OCI-LY3 (cell line): ENCODE data around the gene VIPR2.

Source experiments
- EZH2phosphoT487 ChIP-seq: fragments of 200-600 bp; shearing (Covaris generic); IDR thresholded peaks from 2 replicates; pipeline ENCODE4 v1.6.1; 2018; ENCODE audit warnings: antibody characterized with exemption, mixed run types, low read depth
- TF ChIP-seq, protein P1 (sequence below): fragments of 200-600, 300-600 bp; sonication (generic); IDR thresholded peaks from 2 replicates; pipeline ENCODE4 v1.5.1; 2014; ENCODE audit warnings: antibody characterized with exemption, low read length, low read depth

- TF ChIP-seq, protein P1, sequence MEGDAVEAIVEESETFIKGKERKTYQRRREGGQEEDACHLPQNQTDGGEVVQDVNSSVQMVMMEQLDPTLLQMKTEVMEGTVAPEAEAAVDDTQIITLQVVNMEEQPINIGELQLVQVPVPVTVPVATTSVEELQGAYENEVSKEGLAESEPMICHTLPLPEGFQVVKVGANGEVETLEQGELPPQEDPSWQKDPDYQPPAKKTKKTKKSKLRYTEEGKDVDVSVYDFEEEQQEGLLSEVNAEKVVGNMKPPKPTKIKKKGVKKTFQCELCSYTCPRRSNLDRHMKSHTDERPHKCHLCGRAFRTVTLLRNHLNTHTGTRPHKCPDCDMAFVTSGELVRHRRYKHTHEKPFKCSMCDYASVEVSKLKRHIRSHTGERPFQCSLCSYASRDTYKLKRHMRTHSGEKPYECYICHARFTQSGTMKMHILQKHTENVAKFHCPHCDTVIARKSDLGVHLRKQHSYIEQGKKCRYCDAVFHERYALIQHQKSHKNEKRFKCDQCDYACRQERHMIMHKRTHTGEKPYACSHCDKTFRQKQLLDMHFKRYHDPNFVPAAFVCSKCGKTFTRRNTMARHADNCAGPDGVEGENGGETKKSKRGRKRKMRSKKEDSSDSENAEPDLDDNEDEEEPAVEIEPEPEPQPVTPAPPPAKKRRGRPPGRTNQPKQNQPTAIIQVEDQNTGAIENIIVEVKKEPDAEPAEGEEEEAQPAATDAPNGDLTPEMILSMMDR: no peak
- no peak for TF ChIP-seq EZH2phosphoT487
These were observed 83.5 kb downstream of the VIPR2 start for GRCh38 chr7:159061209-159061608.
